Mesothelial cell of epicardium (in vitro differentiated cells): ENCODE data around the gene BMPER. TPM values are rescaled to one million over a fixed set of nuclear protein-coding genes. Genes with fewer than 3 reads are reported as not detected.

Source experiments
- DNase-seq, 2 experiments: peaks; one replicate each; pipeline ENCODE4 v3.0.0; 2021; ENCODE audit warnings: low spot score in 2 of 2; ENCODE audit not compliant: unreplicated experiment in 2 of 2
- H3K27ac Mint-ChIP-seq: 2 replicates; pipeline ENCODE4 v1.8.0; 2021; ENCODE audit warnings: mixed read lengths
- H3K27me3 Mint-ChIP-seq: 2 replicates; pipeline ENCODE4 v1.8.0; 2021; ENCODE audit warnings: low read depth, mixed read lengths
- H3K36me3 Mint-ChIP-seq: 2 replicates; pipeline ENCODE4 v1.8.0; 2021; ENCODE audit warnings: mixed read lengths
- H3K4me1 Mint-ChIP-seq: 2 replicates; pipeline ENCODE4 v1.8.0; 2021; ENCODE audit warnings: mixed read lengths
- H3K4me3 Mint-ChIP-seq: 2 replicates; pipeline ENCODE4 v1.8.0; 2021; ENCODE audit warnings: mild to moderate bottlenecking, moderate library complexity, mixed read lengths
- H3K9me3 Mint-ChIP-seq: 2 replicates; pipeline ENCODE4 v1.8.0; 2021; ENCODE audit warnings: mixed read lengths
- total RNA-seq: library from RNA; stranded (reverse); gene quantifications from 3 replicates; pipeline ENCODE4 v1.2.1, GENCODE V29; 2021
- TF ChIP-seq, protein P1 (sequence below): fragments of 200-600 bp; sonication (generic); IDR thresholded peaks from one replicate; pipeline ENCODE4 v1.5.0; 2021; ENCODE audit warnings: antibody characterized with exemption; ENCODE audit not compliant: unreplicated experiment

BMPER gene
- total RNA-seq, 1 donor from 2014 or later = 1.7 TPM

GRCh38 chr7:33923440-33924229, 18.3 kb downstream of the BMPER start:
- Mint-ChIP-seq H3K4me3 (no peak overlapping the region), H3K36me3 (no peaks in the 10 kb centered on the region), H3K27ac (no peak overlapping the region), H3K4me1 (no peaks in the 10 kb centered on the region), H3K27me3 (peaks cover 25% of the 10 kb centered on the region), H3K9me3 (no peaks in the 10 kb centered on the region)
- TF ChIP-seq, protein P1, sequence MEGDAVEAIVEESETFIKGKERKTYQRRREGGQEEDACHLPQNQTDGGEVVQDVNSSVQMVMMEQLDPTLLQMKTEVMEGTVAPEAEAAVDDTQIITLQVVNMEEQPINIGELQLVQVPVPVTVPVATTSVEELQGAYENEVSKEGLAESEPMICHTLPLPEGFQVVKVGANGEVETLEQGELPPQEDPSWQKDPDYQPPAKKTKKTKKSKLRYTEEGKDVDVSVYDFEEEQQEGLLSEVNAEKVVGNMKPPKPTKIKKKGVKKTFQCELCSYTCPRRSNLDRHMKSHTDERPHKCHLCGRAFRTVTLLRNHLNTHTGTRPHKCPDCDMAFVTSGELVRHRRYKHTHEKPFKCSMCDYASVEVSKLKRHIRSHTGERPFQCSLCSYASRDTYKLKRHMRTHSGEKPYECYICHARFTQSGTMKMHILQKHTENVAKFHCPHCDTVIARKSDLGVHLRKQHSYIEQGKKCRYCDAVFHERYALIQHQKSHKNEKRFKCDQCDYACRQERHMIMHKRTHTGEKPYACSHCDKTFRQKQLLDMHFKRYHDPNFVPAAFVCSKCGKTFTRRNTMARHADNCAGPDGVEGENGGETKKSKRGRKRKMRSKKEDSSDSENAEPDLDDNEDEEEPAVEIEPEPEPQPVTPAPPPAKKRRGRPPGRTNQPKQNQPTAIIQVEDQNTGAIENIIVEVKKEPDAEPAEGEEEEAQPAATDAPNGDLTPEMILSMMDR = no peak
- DNase-seq = no peak

DNA sequence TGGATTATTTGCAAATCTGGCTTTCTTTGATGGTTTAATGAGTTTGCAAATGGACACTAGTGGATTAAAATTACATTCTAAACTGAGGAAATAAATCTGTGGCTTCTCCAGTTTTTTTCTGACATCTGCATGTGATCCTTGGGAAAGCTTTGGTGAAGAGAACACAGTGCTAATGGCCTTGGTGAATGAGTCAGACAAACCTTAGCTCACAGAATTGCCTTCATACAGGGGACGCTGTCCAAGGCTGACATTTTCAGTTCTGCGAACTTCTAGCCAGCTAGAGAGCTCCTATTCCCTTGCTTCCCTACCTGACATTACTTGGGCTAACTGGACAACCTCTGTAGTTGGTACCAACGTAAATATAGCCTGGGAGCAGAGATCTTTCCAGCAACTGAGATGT, 21.2 kb downstream of the BMPER start:
- TF ChIP-seq, protein P1 = no peak
- no peaks in the 10 kb centered on the region for H3K4me1 Mint-ChIP-seq
- H3K9me3 Mint-ChIP-seq = no peaks in the 10 kb centered on the region
- DNase-seq = no peak
- H3K4me3 Mint-ChIP-seq = no peak overlapping the region
- H3K27me3 Mint-ChIP-seq = peaks cover 19% of the 10 kb centered on the region
- no peak overlapping the region for H3K27ac Mint-ChIP-seq
- H3K36me3 Mint-ChIP-seq = no peaks in the 10 kb centered on the region

DNA sequence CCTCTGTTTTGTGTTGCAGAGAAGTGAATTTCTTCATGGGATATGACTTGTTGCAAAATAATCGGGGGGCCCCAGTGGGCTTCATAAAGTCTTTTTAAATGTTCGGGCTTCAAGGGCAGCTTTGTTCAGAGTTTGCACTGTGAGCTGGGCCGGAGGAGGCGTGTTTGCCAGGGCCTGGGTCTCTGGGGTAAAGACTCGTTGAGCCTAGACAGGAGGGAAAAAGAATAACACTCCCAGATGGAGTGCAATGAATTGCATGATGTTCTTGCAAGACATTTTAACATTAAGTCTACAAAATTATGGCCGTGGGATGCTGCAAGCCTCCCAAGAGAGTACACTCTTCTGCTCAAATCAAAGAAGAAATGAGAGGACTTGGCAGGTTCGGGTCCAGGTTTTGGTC, 23.6 kb downstream of the BMPER start:
- Mint-ChIP-seq H3K4me1 (peaks cover 8% of the 10 kb centered on the region), H3K9me3 (no peaks in the 10 kb centered on the region), H3K27me3 (peaks cover 13% of the 10 kb centered on the region), H3K4me3 (no peak overlapping the region), H3K27ac (no peak overlapping the region), H3K36me3 (no peaks in the 10 kb centered on the region)
- no peak for DNase-seq
- TF ChIP-seq, protein P1 = no peak

DNA sequence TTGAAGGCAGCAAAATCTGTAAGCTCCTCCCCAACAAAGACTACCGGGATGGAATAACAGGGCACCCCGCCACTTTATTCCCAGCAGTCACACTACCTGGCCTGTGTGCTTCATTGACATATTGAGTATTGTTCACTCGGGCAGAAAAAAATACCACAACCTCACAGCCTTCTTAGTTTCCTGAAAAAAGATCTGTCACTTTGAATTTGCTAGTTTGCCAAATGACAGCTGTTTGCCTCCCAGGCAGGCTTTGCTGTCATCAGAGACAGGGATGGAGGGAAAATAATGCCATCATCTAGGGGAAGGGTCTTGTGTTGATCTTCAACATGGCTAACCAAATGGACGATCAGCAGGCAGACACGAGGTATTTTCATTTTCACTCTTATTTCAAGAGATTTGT, 26.9 kb downstream of the BMPER start:
- TF ChIP-seq, protein P1 = no peak
- DNase-seq = no peak
- no peaks in the 10 kb centered on the region for H3K36me3 Mint-ChIP-seq
- H3K27ac Mint-ChIP-seq = no peak overlapping the region
- peaks cover 14% of the 10 kb centered on the region for H3K27me3 Mint-ChIP-seq
- H3K9me3 Mint-ChIP-seq = no peaks in the 10 kb centered on the region
- H3K4me3 Mint-ChIP-seq = no peak overlapping the region
- H3K4me1 Mint-ChIP-seq = peaks cover 9% of the 10 kb centered on the region

DNA sequence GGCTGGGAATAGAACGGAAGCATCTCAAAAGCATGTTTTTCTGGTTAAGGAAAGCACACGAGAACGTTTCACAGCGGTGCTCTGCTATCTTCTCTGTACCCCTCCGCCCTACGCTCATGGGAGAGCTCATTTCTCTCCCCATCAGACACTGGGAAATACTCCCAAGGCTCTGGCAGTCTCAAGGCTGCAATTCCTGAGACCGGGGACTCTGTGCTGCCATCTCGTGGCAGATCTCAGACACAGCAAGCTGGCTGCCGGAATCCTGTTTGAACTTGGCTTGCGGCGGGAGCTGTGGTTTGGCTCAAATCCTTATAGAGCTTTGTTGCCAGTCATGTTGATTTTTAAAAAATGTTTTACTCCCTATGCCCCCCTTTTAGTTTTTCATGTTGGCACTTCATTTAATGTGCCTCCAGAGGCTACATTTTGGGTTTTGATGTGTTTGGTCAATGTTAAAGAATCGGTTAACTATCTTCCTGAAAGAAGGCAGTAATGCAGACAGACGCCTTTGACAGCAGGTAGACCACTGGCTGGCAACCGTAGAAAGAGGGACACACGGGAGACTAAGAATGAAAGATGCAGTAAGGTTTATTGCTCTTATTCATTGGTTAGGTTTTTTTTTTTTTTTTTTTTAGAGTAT, 27.6 kb downstream of the BMPER start:
- no peaks in the 10 kb centered on the region for H3K36me3 Mint-ChIP-seq
- H3K27ac Mint-ChIP-seq = no peak overlapping the region

More for the DNA sequence above, 27.6 kb downstream of the BMPER start:
- no peaks in the 10 kb centered on the region for H3K9me3 Mint-ChIP-seq
- TF ChIP-seq, protein P1 = peak; percentile 93
- peaks cover 10% of the 10 kb centered on the region for H3K4me1 Mint-ChIP-seq
- H3K4me3 Mint-ChIP-seq = no peak overlapping the region
- peaks cover 18% of the 10 kb centered on the region for H3K27me3 Mint-ChIP-seq
- DNase-seq = peak; percentile 60 to 88
